GM18858 (cell line): ENCODE data around the gene LY6G5B.

Experiments
- ATAC-seq: cut with Tn5 transposase; IDR thresholded peaks from one replicate; pipeline ENCODE4 v1.9.1; 2021; ENCODE audit not compliant: unreplicated experiment

LY6G5B gene

DNA sequence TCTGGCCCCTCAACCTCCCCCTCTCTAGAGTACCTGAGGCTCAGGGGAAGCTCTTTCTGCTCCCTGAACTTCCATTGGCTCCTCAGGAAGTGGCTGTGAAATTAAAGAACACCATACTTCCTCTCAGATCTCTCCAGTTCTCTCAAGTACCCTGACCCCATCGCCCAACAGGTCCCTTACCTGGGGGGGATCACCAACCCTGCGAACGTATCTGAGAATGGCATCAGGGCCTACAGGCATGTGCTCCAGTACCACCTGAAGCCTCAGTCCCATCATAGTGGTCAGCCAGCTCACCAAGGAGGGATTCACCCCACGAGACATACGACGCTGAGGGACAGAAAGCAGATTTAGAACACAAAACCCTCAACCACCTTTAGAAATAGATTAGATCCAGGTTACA is 29.2 kb upstream of the LY6G5B start:
- no peak for ATAC-seq

DNA sequence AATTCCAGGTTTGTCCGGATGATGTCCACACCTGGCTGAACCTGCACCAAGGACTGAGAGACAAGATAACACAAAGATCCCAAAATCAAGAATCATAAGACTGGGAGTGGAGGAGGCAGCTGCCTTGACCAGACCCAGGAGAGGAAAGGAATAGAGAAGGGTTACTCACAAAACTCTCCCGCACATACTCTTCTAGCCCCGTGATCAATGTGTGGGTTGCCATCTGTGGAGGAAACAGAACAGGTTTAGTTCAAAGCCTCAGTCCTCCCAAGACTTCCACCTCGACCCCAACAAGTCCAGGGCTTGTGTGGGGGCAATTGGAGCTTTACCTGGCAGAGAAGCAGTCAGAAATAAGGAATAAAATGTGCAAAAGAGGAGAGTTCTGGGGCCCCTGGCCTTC is 28.4 kb upstream of the LY6G5B start:
- no peak for ATAC-seq

GRCh38 chr6:31642798-31643570 is 26.8 kb upstream of the LY6G5B start:
- ATAC-seq, result no peak

GRCh38 chr6:31643818-31644454 is 25.8 kb upstream of the LY6G5B start:
- ATAC-seq, result no peak

GRCh38 chr6:31645325-31645724 is 24.5 kb upstream of the LY6G5B start:
- no peak for ATAC-seq

GRCh38 chr6:31651602-31652191 is 18.1 kb upstream of the LY6G5B start:
- ATAC-seq, result peak; percentile 22

GRCh38 chr6:31652925-31653724 is 16.7 kb upstream of the LY6G5B start:
- peak; percentile 36 for ATAC-seq

DNA sequence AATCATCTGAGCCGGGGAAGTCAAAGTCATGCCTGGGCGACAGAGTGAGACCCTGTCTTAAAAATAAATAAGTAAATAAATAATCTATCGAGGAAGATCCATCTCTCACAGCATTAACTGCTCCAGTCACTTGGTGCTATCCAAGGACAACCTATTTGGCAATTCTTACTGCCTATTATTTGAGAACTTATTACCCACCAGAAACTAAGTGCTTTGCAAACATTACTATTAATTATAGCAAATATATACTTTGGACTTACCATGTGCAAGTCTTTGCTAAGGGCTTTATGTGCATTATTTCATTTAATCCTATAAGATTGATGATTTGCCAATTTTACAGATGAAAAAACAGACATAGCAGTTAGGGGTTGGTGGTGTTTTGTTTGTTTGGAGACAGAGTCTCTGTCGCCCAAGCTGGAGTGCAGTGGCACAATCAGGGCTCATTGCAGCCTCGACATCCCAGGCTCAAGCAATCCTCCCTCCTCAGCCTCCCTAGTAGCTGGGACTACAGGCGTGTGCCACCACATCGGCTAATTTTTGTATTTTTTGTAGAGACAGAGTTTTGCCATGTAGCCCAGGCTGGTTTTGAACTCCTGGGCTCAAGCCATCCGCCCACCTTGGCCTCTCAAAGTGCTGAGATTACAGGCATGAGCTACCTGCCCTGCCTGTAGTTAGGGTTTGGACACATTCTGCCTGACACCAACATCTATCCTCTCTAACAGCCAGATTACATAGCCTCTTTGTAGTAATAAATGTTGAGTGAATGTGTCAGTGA is 15.0 kb upstream of the LY6G5B start:
- no peak for ATAC-seq

- ATAC-seq, result no peak
These were observed 14.2 kb upstream of the LY6G5B start, which contains the start of gene APOM for GRCh38 chr6:31655349-31656237. TSS of gene APOM (plus strand) at chr6:31655894. CDS start at chr6:31655967, 73 bp downstream.

- ATAC-seq, result no peak
These were observed 12.2 kb upstream of the LY6G5B start for GRCh38 chr6:31657406-31658157.

GRCh38 chr6:31658158-31658688 is 11.6 kb upstream of the LY6G5B start:
- ATAC-seq, result no peak

- no peak for ATAC-seq
These were observed 10.7 kb upstream of the LY6G5B start for GRCh38 chr6:31658983-31659648.

DNA sequence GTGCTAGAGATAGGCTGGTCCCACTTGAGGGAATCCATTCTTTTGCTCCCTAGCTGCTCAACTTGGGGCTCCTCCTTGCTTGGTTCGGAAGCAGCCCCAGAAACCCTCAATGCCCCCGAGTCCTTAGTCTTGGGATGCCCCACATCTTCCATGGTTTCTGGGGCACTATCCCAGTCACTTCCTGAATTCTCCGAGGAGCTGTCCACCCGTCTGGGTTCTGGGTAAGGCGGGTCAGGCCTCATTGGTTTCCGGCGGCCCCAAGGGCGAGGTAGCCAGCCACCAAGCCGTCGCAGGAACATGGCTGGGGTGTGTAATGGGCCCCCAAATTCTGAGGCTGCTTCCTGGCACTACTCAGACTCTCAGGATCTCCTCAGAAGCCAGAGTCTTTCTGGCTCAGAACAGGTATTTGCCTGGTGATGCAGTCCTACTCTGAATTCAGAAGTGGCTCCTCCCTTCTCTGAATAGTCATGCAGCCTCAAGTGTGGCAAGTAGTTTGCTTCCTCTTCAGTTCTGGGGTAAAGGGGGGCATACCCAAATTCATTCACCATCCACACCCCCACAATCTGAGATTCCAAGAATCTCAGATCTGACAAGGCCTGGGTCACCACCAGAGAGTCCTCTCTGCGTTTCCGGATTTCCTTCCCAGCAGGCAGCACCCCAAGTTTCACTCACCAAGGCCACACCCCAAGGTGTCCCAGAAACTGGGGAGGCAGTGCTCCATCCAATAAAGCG is 10.0 kb upstream of the LY6G5B start:
- no peak for ATAC-seq

DNA sequence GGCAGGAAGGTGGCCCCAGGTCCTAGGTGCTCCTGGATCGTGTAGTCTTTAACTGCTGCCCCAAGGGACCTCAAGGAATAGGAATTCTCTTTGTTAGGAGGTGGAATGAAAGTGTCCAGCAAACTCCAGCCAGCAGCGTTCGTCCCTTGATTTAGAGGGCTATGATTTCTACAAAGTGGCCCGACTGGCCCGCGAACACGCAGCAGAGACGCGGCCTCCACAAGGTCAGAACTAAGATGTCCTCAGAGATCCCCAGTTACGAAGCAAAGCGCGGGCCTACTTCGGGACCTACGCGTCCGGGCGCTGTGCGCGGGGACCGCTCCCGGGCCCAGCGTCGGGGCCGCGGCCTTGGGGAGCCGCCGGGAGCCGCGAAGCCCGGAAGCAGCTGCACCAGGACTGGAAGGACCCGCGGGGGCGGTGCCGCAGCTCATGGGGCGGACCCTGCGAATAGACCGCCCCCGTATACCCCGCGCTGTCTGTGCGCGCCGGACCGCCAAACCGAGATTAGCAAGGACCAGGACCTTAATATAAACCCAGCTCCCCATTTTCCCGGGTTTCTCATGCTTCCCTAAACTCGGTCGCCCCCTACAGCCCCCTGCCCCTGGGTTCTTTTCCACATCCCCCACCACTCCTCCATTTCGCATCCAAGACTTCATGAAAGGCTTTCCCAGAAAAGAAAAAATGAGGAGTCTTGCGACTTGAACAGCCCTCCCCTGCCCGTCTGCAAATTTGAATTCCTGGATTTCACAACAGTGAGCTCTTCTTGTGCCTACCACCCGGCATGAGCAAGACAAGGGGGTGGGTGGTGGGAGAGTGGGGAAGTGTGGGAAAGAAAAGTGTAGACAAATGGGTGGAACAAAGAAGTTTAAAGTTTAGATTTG is 9.2 kb upstream of the LY6G5B start, which contains the start of gene C6orf47:
C6orf47 (minus strand) TSS at position 398 of the 881 bp plus-strand sequence. CDS start 831 bp downstream, outside the sequence.
- no peak for ATAC-seq

DNA sequence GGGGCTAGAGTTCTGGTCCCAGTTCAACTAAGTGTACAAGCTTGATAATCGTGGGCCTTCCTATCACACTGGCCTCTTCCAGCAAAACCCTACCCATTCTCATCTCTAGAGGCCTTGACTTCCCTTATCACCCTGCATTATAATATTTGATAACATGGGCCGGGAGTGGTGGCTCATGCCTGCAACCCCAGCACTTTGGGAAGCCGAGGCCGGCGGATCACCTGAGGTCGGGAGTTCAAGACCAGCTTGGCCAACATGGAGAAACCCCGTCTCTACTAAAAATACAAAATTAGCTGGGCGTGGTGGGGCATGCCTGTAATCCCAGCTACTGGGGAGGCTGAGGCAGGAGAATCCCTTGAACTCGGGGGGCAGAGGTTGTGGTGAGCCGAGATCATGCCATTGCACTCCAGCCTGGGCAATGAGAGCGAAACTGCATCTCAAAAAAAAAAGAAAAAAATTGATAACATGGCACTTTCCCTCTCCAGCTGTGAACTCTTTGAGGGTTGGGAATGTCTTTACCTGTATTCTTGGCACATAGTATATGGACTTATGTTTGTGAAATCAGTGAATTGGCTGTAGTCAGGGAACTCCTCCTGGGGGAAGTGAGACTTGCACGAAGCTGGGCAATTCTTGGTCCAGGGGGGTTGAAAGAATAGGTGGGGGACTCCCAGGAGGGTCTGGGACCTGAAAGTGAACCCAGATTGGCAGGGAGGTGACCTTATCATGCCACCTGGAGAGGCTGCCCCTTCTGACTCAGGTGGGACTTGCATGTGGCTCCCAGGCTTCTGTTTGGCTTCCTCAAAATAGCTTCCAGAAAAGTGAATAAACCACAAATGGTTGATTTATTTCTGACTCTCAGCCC is 8.3 kb upstream of the LY6G5B start:
- ATAC-seq, result no peak
